Stimulated activated naive CD4-positive, alpha-beta T cell (primary cell): ENCODE results near the gene UFD1.

Source experiments
- DNase-seq, 6 experiments: peaks; one replicate each; lab custom pipeline; 2025; lab: John Stamatoyannopoulos, UW

UFD1 gene

DNA sequence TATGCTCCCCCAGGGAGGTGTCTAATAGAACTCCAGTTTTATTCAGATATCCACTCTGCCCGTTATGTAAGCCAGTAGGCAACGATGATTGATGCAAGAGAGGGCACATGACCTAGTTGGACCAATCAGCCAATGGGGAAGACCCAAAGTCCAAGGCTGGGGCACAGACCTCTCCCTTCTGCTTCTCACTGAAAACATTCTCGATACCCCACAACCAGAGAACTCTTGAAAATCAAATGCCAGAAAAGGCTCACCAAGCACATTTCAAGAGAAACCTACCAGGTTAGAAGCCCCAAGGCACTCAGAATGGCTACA is 54.9 kb downstream of the UFD1 start:
- DNase-seq: no peak

DNA sequence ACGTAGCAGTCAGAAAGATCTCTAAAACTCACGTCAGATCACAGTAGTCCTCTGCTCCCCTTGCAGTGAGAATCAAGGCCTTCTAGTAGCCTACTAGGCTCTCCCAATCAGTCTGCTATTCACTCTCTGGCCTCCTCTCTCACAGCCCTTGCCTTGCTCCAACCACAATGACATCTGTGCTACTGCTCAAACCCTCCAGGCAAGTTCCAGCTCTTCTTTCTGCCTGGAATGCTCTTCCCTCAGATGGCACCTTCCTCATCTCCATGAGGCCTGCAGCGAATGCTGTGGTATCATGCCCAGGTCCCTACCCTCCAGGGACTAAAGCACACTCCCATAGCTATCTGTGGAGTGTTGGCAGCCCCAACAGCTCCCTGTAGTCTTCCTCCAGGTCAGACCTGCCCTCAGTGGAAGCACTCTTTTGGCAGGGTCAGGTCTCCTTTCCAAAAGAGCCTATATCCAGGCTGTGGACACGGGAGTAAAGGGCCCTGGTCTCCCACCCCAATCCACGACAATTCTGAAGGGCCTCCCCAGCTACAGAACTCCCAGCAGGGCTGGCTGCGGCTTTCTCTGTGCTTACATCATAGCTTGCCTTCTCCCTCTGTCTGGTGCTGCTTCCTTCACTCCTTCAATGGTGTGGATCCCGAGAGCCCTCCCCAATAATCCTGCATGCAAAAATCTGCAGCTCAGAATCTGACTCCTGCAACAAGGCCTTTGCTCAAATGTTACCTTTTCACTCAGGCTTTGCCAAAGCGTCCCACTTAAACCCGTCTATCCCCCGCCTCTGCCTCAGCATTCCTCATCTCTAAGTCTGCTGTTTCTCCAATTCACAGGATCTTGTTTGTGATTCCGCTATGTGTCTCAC is 56.3 kb downstream of the UFD1 start:
- no peak for DNase-seq

DNA sequence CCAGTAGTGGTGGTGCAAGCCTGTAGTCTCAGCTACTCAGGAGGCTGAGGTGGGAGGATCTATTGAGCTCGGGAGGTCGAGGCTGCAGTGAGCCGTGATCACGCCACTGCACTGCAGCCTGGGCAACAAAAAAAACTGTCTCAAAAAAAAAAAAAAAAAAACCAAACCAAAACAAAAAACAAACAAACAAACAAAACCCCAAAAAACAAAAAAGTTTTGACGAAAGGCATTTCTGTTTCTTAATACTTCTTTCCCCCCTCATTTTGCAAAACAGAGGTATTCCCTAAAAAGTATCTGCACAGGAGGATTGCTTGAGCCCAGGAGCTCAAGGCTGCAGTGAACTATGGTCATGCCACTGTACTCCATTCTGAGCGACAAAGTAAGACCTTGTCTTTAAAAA is 58.7 kb downstream of the UFD1 start:
- DNase-seq: no peak

DNA sequence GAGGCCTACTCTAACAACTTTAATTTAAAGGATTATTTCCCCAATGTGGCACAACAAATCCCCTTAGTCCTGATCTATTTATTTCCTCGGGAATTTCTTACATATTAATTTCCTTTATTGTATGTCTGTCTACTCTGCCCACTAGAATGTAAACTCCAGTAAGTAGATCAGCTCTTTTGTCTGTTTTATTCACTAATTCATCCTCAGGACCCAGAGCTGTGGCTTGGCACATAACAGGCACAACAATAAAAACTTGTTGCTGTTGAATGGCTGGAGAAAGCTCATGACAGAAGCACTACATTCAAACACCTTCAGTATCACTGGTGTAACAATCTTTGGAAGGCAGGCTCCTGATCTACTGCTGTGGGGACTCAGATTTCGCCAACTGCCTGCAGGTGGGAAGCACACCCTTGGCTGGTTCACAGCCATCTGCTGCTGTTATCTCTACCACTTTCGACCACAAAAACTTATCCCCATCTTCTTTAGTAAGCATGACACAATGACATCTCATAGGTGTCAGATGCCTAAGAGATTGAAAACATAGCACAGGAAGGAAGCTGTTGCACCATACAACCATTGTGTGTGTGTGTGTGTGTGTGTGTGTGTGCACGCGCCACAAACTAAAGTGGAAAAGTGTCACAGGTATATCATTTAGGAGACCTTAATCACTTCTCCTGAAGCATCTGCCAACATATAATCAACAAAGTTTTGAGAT is 59.4 kb downstream of the UFD1 start:
- peak in 3 of 6 experiments; percentile 37 to 48 (median 46) for DNase-seq

DNA sequence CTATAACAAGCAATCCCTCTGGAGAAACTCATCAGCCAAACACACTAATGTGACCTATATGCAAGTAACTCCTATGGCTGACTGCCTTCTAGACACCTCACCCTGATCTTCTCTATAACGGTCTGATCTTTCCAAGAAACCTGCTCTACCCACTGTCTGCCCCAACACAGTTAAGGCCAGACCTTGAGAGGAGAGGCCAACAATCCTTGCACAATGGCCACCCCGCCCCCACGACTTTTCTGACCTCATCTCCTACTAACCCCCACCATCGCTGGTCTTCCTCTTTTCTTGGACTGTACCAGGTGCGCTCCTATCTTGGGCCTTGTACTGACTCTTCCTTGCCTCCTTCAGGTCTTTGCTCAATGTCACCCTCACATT is 59.9 kb downstream of the UFD1 start:
- DNase-seq: no peak

DNA sequence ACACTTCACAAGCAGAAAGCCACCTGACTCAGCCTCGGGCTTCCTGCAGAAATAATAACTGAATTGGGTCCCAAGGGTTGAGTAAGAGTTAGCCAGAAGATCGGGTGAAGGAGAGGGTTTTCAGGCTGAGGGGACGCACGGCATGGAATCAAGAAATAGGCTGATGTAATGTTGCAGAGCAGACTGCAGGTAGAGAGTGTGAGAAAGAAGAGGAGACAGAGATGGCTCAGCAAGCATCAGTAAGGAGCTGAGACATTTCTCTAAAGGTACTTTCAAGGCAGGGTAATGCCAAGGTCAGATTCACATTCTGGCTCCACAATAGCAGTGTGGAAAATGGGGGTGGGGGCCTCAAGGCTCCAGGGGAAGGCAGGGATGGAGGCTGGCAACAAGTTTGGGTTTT is 66.1 kb downstream of the UFD1 start:
- DNase-seq: no peak

DNA sequence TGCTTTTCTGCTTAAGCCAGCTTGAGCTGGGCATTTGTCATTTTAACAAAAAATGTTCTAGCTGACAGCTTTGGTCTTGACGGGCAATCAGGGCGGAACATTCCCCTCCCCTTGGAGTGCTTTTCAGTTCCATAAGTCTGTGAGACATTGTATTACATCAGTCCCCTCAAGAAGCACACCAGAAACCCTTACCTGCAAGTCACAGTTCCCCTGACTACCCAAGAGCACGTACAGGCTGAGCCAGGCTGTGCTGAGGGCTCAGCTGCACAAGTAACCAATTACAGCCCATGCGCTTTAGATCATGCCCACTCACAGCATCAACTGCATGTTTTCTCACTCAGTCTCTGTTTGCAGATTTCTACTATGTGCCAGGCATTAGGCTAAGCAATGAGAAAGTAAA is 66.5 kb downstream of the UFD1 start:
- no peak for DNase-seq

DNA sequence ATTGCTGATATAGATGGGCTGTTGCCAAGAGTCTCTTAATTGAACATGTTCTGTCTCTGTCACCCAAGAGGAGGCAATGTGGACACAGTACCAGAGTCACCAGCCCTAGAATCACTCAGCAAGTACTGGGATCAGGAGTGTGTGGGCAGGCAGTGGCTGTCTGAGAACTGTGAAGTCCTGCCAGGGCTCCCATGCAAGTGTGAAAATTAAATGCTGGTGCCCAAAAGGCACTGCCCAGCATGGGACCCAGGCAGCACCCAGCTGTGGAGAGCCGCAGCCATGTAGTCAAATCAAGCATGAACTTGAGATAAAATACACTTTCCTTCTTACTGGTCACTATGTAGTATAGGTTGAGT is 67.3 kb downstream of the UFD1 start:
- no peak for DNase-seq

DNA sequence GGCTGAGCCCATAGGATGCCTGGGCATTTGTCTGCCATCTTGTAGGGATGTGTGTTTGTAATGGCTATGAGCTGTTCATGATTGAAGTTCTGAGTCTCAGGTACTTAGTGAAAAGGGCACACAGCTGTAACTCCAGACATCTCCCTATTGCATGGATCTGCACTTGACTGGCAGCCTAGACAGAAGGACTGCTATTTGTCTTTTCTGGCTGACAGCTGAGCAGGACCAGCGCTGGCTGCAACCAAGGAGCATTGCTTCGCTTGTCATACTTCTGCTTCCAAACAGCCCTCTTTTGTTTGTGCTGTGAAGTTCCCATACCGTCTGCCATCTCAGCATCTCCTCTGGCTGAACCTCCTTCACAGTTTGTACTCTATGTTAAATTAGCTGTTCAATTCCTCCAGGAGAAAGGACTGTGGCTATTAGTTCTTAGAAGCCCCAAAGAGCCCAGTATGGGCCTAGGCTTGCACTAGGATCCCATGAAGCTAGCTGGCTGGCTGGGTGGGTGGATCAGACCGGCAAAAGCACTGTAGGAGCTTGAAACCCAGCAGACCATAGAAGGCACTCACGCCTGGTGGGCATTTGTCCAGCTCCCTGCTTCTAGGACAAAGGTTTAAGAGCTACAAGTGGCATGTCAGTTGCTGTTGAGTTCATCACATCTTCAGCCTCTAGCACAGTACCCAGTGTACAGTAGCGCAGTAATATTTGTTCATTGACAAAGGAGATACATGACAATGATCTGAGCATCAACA is 67.9 kb downstream of the UFD1 start:
- no peak for DNase-seq

DNA sequence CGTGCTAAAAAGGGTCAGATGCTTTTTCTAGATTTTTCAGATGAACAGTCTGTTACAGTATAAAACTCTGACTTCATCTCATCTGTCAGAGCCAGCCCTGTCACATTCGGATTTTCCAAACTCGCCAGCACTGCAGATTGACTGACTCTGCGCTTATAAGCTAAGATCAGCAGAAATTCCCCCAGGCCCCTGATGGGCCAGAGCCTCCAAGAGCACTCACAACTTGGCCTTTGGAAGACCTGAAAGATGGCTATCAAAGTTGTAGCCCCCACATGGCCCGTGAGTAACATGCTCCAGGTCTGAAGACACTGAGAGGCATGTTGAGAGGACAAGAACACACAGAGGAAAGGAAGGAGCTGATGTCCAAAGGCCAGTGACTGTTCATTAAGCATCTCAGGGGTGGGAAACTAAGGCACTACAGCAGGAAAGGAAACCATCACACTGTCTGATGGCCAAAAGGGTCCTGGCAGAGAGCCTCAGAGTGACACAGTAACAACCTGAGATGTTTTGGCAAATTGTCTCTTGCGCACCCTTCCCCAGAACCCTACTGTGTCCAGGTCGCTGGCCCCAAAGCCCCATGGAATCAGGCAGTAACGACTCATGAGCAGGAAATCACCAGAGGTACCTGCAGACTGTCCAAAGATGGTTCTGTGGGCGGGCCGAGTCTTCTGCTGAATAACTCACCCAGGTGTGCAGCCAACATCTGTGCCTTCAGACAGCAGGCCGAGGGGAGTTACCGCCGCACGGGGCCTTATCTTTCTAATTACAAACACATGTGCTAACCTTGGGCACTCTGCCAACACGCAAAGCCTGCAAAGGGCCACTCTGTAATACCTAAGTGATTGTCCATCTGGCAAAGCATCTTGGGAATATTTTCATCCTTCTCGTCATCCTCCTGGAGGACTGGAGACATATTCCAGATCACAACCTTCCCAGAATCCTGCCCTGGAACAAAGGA is 71.1 kb downstream of the UFD1 start:
- no peak for DNase-seq

DNA sequence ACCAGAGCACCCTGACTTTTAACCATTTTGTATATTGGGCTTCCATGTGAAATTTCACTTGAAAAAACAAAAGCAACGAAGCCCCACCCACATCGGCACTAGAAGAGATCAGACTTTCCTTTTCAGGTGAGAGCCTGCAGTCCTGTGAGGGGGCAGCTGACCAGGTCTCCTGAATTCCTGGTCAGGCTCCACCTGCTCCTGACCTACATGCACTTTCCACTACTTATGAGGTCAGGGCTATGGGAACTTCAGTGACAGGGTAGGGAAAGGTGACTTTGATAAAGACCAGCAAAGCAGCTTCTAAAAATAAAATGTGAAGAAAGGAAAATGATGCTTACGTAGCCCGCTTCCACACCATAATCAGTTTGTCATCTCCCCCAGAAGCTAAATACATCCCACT is 72.1 kb downstream of the UFD1 start:
- DNase-seq: no peak

DNA sequence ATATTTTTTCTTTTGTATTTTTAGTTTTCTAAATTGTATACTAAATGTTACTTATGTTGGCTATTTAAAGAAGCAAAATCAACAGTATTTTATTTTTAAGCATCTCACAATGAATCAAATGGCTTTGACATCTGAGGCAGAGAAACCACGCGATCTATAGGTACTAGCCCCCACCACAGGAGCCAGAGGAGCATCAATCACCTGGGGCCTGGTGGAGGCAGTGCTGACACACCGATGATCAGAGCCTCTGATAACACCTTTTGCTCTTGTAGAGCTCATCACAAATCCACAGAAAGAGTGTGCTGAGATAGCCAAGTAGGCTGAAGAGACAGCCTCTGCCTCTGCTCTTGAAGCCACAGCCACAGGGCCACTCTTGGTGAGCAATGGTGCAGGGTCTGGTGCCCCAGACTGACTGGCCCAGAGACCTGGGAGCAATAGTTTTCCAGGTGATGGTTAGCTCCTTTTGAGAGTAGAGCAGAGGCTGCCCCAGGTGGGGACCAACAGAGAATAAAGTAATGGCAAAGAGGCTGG is 72.6 kb downstream of the UFD1 start:
- DNase-seq: no peak

DNA sequence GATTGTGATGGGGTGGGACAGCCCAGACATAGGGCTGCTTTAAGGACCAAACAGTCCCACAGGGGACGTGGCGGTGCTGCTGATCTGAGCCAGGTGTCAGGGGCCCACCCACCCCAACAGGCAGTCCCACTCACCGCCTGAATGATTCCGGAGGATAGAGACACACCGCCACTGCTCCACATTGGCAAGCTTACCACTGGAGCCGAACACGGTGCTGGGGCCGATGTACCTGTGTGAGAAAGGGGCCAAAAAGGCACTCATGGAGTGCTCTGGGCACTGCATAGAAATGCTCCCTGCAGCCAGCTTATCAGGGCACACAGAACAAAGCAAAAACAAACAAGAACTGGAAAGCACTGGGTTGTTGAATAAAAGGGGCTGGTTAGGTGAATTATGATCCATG is 73.3 kb downstream of the UFD1 start:
- no peak for DNase-seq

DNA sequence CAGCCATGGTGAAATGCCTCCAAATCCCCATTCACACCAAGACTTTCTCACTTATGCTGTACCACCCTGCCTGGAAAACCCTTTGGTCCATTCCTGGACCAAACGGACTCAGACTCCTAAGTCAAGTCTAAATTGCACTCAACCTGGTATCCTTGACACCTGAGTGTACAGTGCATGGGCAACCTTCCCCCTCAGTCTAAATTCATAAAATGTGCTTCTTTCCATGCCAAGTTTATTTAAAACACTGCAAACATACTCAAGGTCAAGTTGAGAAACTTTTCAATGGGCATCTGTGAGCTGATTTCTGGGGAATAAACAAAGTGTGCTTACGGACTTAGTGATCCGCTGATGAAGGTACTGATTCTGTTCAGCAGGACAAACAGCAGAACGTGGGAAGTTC is 73.9 kb downstream of the UFD1 start:
- no peak for DNase-seq

DNA sequence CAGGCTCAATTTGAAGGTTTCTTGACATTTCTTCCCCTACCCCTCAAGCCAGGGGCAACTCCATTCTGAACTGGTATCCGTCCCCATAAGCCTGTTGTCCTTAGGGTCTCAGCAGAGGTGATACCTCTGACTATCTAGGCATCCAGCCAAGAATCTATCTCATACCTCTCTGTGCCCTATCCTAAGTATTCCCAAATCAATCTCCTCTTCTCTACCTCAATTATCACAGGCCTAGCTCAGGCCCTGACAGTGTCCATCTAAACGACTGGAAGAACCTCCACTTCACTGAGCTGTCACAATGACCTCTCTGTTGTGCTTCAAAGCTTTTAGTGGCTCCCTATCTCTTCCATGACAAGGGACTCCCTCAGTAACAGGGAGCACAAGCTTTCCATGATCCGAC is 74.3 kb downstream of the UFD1 start:
- DNase-seq: no peak

DNA sequence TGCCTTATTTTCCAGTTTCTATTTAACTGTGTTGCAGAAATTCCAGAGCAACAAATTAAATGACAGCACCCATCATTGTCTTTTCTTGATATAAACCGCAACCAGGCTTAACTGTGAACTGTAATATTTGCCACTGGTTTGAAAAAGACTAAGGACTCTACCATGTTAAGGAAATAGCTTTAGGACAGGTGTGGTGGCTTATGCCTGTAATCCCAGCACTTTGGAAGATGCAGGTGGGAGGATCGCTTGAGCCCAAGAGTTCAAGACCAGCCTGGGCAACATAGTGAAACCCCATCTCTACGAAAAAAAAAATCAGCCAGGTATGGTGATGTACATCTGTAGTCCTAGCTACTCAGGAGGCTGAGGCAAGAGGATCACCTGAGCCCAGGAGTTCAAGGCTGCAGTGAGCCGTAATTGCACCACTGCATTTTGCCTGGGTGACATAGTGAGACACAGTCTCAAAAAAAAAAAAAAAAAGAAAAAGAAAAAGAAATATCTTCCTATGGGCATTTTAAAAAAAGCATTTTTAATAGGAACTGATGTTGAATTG is 76.3 kb downstream of the UFD1 start:
- no peak for DNase-seq

DNA sequence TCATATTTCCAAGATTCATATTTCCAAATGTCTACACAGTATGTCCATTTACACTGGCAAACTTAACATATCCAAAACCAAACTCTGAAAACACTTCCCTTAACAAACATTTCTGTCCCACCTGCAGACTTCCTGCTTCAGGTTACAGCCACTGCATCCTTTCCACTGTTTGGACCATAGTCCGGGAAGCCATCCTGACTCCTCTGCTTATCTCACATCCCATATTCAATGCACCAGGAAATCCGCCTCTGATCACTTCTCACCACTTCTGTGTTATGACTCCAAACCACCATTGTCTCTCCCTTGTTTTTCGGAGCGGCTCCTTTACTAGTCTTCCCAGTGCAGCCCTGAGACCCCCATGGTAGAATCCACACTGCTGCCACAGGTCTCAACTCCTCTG is 77.5 kb downstream of the UFD1 start:
- no peak for DNase-seq

DNA sequence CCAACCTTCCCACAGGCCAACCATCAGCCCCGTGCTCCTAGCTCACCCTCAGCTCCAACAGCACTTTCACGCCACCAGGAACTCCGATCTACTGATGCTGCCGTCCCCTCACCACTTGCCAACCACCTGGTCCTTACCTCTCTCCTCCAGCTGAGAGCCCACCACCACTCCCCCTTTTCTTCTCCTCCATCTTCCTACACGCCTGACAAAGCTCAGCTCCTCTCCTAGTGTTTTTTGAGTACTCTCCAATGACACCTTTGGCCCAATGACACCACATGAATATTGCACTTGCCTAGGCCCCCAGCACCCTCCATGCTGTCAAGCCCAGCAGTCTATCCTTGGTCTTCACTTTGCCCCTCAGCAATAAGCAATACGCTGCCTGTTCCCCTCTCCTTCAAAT is 78.1 kb downstream of the UFD1 start:
- no peak for DNase-seq
